ENCODE data around the gene ITIH1.

Gene ITIH1

DNA sequence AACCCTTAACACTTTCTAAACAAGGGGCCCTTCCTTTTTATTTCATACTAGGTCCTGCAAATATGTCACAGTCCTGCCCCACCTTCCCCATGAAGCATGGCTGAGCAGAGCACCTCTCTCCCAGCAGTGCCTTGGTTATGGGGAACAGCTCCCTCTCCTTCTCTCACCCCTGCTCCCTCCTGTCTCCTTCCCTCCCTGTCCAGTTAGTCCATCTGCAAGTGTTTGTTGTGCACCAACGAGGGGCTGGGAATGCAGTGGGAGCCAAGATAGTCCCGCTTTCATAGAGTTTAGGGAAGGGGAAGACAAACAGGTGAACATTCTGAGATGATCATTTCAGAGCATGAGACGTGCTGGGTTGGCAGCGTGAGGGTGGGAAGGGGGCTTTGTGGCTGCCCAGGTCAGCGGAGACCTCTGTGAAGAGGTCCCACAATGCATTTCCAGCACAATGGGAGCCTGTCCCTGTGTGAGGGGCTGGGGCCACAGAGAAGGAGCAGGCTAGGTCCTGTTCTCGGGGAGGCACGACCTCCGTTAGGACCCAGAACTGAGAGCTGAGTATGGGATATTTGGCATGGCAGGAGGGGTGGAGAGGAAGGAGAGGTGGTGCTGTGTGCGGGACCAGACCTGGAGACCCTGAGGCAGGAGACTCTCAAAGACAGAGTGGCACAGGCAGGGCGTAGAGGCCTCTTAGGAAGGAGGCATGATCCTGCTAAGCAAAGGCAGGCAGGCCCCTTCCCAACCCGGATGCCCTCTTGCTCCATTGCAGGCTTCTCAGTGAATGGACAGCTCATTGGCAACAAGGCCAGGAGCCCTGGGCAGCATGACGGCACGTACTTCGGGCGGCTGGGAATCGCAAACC, 11.7 kb downstream of the ITIH1 start:
- Histone ChIP-seq H3K9ac (ENCODE audit: low read length) (no peak overlapping the region), H2AFZ (ENCODE audit: low read depth, low read length) (no peak overlapping the region), H3K4me1 (ENCODE audit: low read length) (0 out of 2 replicates have a peak, but pooled peaks cover 4% of the 10 kb centered on the region), H3K4me3 (ENCODE audit: low read length) (no peak overlapping the region), H3K79me2 (ENCODE audit: low read length) (no peaks in the 10 kb centered on the region), H3K36me3 (replicated peaks; ENCODE audit: low read depth, low read length) (no peaks in the 10 kb centered on the region), H3K9me3 (ENCODE audit: insufficient read depth, low read length) (no peaks in the 10 kb centered on the region), H3K27ac (ENCODE audit: low read length) (no peak overlapping the region), H3K4me2 (ENCODE audit: low read length) (no peak overlapping the region), H3K27me3 (ENCODE audit: low read depth, low read length) (no peaks in the 10 kb centered on the region), H4K20me1 (ENCODE audit: insufficient read depth, low read length) (no peaks in the 10 kb centered on the region)
- TF ChIP-seq EZH2phosphoT487 (IDR thresholded peaks at IDR 0.05; ENCODE audit: low read depth) (no peak), CTCF (IDR thresholded peaks at IDR 0.05; ENCODE audit: low read depth, low read length) (no peak)

DNA sequence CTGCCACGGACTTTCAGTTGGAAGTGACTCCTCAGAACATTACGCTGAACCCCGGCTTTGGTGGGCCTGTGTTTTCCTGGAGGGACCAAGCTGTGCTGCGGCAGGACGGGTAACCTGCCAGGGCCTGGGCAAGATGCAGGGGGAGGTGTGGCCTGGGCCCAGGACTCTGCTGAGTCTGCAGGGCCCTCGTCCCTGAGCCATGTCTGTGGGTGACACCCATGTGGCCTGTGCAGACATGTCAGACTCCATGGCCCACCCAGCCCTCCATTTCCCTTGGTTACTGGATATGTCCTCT, 12.3 kb downstream of the ITIH1 start:
- no peaks in the 10 kb centered on the region for H3K36me3 ChIP-seq (replicated peaks; ENCODE audit: low read depth, low read length)
- no peak overlapping the region for H3K4me3 ChIP-seq (ENCODE audit: low read length)
- no peaks in the 10 kb centered on the region for H3K27me3 ChIP-seq (ENCODE audit: low read depth, low read length)
- no peak overlapping the region for H3K4me2 ChIP-seq (ENCODE audit: low read length)
- 0 out of 2 replicates have a peak, but pooled peaks cover 4% of the 10 kb centered on the region for H3K4me1 ChIP-seq (ENCODE audit: low read length)
- H3K27ac ChIP-seq (ENCODE audit: low read length) = no peak overlapping the region
- H3K9me3 ChIP-seq (ENCODE audit: insufficient read depth, low read length) = no peaks in the 10 kb centered on the region
- TF ChIP-seq EZH2phosphoT487 (IDR thresholded peaks at IDR 0.05; ENCODE audit: low read depth) (no peak), CTCF (IDR thresholded peaks at IDR 0.05; ENCODE audit: low read depth, low read length) (no peak)
- H4K20me1 ChIP-seq (ENCODE audit: insufficient read depth, low read length) = no peaks in the 10 kb centered on the region
- H2AFZ ChIP-seq (ENCODE audit: low read depth, low read length) = no peak overlapping the region
- H3K79me2 ChIP-seq (ENCODE audit: low read length) = no peaks in the 10 kb centered on the region
- H3K9ac ChIP-seq (ENCODE audit: low read length) = no peak overlapping the region

DNA sequence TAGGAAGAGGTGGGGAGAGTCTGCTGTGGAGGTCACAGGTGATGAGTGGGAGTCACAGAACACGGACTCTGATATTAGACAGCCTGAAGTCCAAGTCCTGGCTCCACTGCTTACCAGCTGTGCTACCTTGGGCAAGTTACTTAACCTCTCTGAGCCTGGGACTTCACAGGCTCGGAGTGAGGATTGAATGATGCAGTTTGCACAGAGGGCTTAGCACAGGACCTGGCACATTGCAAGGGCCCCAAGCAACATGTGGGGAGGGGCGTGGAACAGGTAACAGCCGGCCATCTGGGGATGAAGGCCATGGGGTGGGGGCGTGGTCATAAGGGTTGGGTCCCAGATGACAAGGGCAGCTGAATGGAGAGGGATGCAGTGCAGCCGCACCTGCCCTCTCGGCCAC, 12.9 kb downstream of the ITIH1 start:
- Histone ChIP-seq H3K27ac (ENCODE audit: low read length) (no peak overlapping the region), H2AFZ (ENCODE audit: low read depth, low read length) (no peak overlapping the region), H3K9me3 (ENCODE audit: insufficient read depth, low read length) (no peaks in the 10 kb centered on the region), H3K4me1 (ENCODE audit: low read length) (0 out of 2 replicates have a peak, but pooled peaks cover 4% of the 10 kb centered on the region), H3K36me3 (replicated peaks; ENCODE audit: low read depth, low read length) (no peaks in the 10 kb centered on the region), H3K9ac (ENCODE audit: low read length) (no peak overlapping the region), H4K20me1 (ENCODE audit: insufficient read depth, low read length) (no peaks in the 10 kb centered on the region), H3K4me2 (ENCODE audit: low read length) (no peak overlapping the region), H3K79me2 (ENCODE audit: low read length) (no peaks in the 10 kb centered on the region), H3K27me3 (ENCODE audit: low read depth, low read length) (no peaks in the 10 kb centered on the region), H3K4me3 (ENCODE audit: low read length) (no peak overlapping the region)
- TF ChIP-seq CTCF (IDR thresholded peaks at IDR 0.05; ENCODE audit: low read depth, low read length) (no peak), EZH2phosphoT487 (IDR thresholded peaks at IDR 0.05; ENCODE audit: low read depth) (no peak)

DNA sequence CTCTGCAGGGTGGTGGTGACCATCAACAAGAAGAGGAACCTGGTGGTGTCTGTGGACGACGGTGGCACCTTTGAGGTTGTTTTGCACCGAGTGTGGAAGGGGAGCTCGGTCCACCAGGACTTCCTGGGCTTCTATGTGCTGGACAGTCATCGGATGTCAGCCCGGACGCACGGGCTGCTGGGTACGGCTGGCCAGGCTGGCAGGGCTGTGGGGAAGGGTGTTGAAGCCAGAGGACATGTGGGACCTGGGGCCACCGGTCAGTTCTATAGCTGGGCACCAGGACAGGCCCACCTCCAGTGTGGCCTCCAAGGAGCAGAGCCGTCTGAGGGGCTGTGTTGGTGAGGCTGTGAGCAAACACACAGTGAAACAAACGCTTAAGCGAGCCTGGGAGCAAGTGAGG, 13.3 kb downstream of the ITIH1 start:
- no peaks in the 10 kb centered on the region for H3K9me3 ChIP-seq (ENCODE audit: insufficient read depth, low read length)
- no peaks in the 10 kb centered on the region for H3K79me2 ChIP-seq (ENCODE audit: low read length)
- H3K27me3 ChIP-seq (ENCODE audit: low read depth, low read length) = no peaks in the 10 kb centered on the region
- H3K27ac ChIP-seq (ENCODE audit: low read length) = no peak overlapping the region
- H4K20me1 ChIP-seq (ENCODE audit: insufficient read depth, low read length) = no peaks in the 10 kb centered on the region
- TF ChIP-seq CTCF (IDR thresholded peaks at IDR 0.05; ENCODE audit: low read depth, low read length) (no peak), EZH2phosphoT487 (IDR thresholded peaks at IDR 0.05; ENCODE audit: low read depth) (no peak)
- H3K4me1 ChIP-seq (ENCODE audit: low read length) = 0 out of 2 replicates have a peak, but pooled peaks cover 4% of the 10 kb centered on the region
- no peak overlapping the region for H3K4me2 ChIP-seq (ENCODE audit: low read length)
- no peak overlapping the region for H3K4me3 ChIP-seq (ENCODE audit: low read length)
- H3K9ac ChIP-seq (ENCODE audit: low read length) = no peak overlapping the region
- no peak overlapping the region for H2AFZ ChIP-seq (ENCODE audit: low read depth, low read length)
- H3K36me3 ChIP-seq (replicated peaks; ENCODE audit: low read depth, low read length) = no peaks in the 10 kb centered on the region
